CD1c-positive myeloid dendritic cell (primary cell): ENCODE data around the gene TIMM13.
"Not testable (repeated sequence)": the region's sequence is repeated elsewhere in the genome, so short reads cannot be mapped to it uniquely, and the experiment has no call there.

Experiments
- DNase-seq: peaks from one replicate; pipeline ENCODE4 v3.0.0-alpha.2; 2016; ENCODE audit errors: extremely low spot score

TIMM13 gene

GRCh38 chr19:2415281-2415972 lies 12.0 kb downstream of the TIMM13 start:
- no peak for DNase-seq

- DNase-seq = no peak
Observed at GRCh38 chr19:2413629-2414028, 13.8 kb downstream of the TIMM13 start.

GRCh38 chr19:2413159-2413558 lies 14.2 kb downstream of the TIMM13 start:
- DNase-seq = no peak

- no peak for DNase-seq
Observed at GRCh38 chr19:2412449-2412848, 14.9 kb downstream of the TIMM13 start.

- DNase-seq = no peak
Observed at GRCh38 chr19:2411709-2412108, 15.7 kb downstream of the TIMM13 start.

- DNase-seq = no peak
Observed at GRCh38 chr19:2410023-2410422, 17.4 kb downstream of the TIMM13 start.

GRCh38 chr19:2409352-2409912 lies 18.0 kb downstream of the TIMM13 start:
- no peak for DNase-seq

GRCh38 chr19:2408247-2408646 lies 19.1 kb downstream of the TIMM13 start:
- DNase-seq = no peak

GRCh38 chr19:2399582-2399981 lies 27.8 kb downstream of the TIMM13 start:
- DNase-seq = no peak

- DNase-seq = no peak
Observed at GRCh38 chr19:2398735-2399305, 28.6 kb downstream of the TIMM13 start.

- not testable (repeated sequence) for DNase-seq
Observed at GRCh38 chr19:2397173-2397572, 30.2 kb downstream of the TIMM13 start.

GRCh38 chr19:2395293-2395829 lies 32.0 kb downstream of the TIMM13 start:
- DNase-seq = not testable (repeated sequence)

GRCh38 chr19:2394442-2395292 lies 32.7 kb downstream of the TIMM13 start:
- DNase-seq = peak; percentile 86

GRCh38 chr19:2394054-2394441 lies 33.3 kb downstream of the TIMM13 start:
- DNase-seq = no peak

GRCh38 chr19:2392899-2393298 lies 34.5 kb downstream of the TIMM13 start:
- DNase-seq = not testable (repeated sequence)

- DNase-seq = no peak
Observed at GRCh38 chr19:2392366-2392765, 35.0 kb downstream of the TIMM13 start.

GRCh38 chr19:2391118-2391725 lies 36.2 kb downstream of the TIMM13 start:
- peak; percentile 82 for DNase-seq

- DNase-seq = no peak
Observed at GRCh38 chr19:2389594-2389993, 37.8 kb downstream of the TIMM13 start.

- no peak for DNase-seq
Observed at GRCh38 chr19:2387367-2388288, 39.8 kb downstream of the TIMM13 start.

GRCh38 chr19:2385053-2385721 lies 42.2 kb downstream of the TIMM13 start:
- peak; percentile 18 for DNase-seq
